NCI-H2081 (cell line): Measurements from ENCODE around the gene TSPAN5.

Source experiments
- DNase-seq, 2 experiments: peaks; one replicate each; lab custom pipeline; 2025; lab: John Stamatoyannopoulos, UW

TSPAN5 gene

GRCh38 chr4:98585596-98585995 is 72.8 kb downstream of the TSPAN5 start:
- no peak for DNase-seq

- DNase-seq, result no peak
Observed at GRCh38 chr4:98584265-98584664, 74.1 kb downstream of the TSPAN5 start.

- no peak for DNase-seq
Observed at GRCh38 chr4:98583265-98583664, 75.1 kb downstream of the TSPAN5 start.

- DNase-seq, result no peak
Observed at GRCh38 chr4:98581126-98581525, 77.3 kb downstream of the TSPAN5 start.

- DNase-seq, result no peak
Observed at GRCh38 chr4:98577956-98578355, 80.5 kb downstream of the TSPAN5 start.

GRCh38 chr4:98574816-98575215 is 83.6 kb downstream of the TSPAN5 start:
- DNase-seq, result no peak

GRCh38 chr4:98573791-98574190 is 84.6 kb downstream of the TSPAN5 start:
- no peak for DNase-seq

- peak in 1 of 2 experiments; percentile 44 for DNase-seq
Observed at GRCh38 chr4:98572697-98573096, 85.7 kb downstream of the TSPAN5 start.

GRCh38 chr4:98571161-98571786 is 87.1 kb downstream of the TSPAN5 start:
- DNase-seq, result no peak

GRCh38 chr4:98570151-98570797 is 88.1 kb downstream of the TSPAN5 start:
- DNase-seq, result no peak

- DNase-seq, result no peak
Observed at GRCh38 chr4:98568941-98569663, 89.3 kb downstream of the TSPAN5 start.

GRCh38 chr4:98567611-98568010 is 90.8 kb downstream of the TSPAN5 start:
- DNase-seq, result no peak

GRCh38 chr4:98566361-98567008 is 91.9 kb downstream of the TSPAN5 start:
- DNase-seq, result no peak

GRCh38 chr4:98565681-98566301 is 92.6 kb downstream of the TSPAN5 start:
- DNase-seq, result no peak

- DNase-seq, result no peak
Observed at GRCh38 chr4:98564852-98565251, 93.6 kb downstream of the TSPAN5 start.

GRCh38 chr4:98560321-98560720 is 98.1 kb downstream of the TSPAN5 start:
- no peak for DNase-seq

- DNase-seq, result no peak
Observed at GRCh38 chr4:98558471-98559169, 99.8 kb downstream of the TSPAN5 start.

GRCh38 chr4:98557194-98557892 is 101.1 kb downstream of the TSPAN5 start:
- DNase-seq, result no peak

- DNase-seq, result no peak
Observed at GRCh38 chr4:98556451-98556850, 102.0 kb downstream of the TSPAN5 start.

- no peak for DNase-seq
Observed at GRCh38 chr4:98555798-98556445, 102.5 kb downstream of the TSPAN5 start.
